ENCODE measurements around the gene DPM2.

Gene DPM2

GRCh38 chr9:127974001-127974768 is 36.5 kb upstream of the DPM2 start:
- no peak for TF ChIP-seq POLR2A (IDR thresholded peaks at IDR 0.05; ENCODE audit: extremely low read depth, insufficient read length)
- no peak for TF ChIP-seq MAX (IDR thresholded peaks at IDR 0.05; ENCODE audit: low read depth, low read length)
- no peak for TF ChIP-seq CTCF (IDR thresholded peaks at IDR 0.05; ENCODE audit: low read depth, low read length)
- no peak for TF ChIP-seq MYC (IDR thresholded peaks at IDR 0.05; ENCODE audit: low read depth, low read length)
- no peak for DNase-seq (ENCODE audit: low read depth)
- no peak overlapping the region for H3K4me3 ChIP-seq (ENCODE audit: low read depth, low read length)

- no peak for DNase-seq (ENCODE audit: low read depth)
- H3K4me3 ChIP-seq (ENCODE audit: low read depth, low read length) = no peak overlapping the region
- no peak for TF ChIP-seq POLR2A (IDR thresholded peaks at IDR 0.05; ENCODE audit: extremely low read depth, insufficient read length)
- no peak for TF ChIP-seq CTCF (IDR thresholded peaks at IDR 0.05; ENCODE audit: low read depth, low read length)
- TF ChIP-seq MAX (IDR thresholded peaks at IDR 0.05; ENCODE audit: low read depth, low read length) = no peak
- TF ChIP-seq MYC (IDR thresholded peaks at IDR 0.05; ENCODE audit: low read depth, low read length) = no peak
These were observed 35.7 kb upstream of the DPM2 start for GRCh38 chr9:127973169-127974000.

- no peak overlapping the region for H3K4me3 ChIP-seq (ENCODE audit: low read depth, low read length)
- DNase-seq (ENCODE audit: low read depth) = no peak
- TF ChIP-seq POLR2A (IDR thresholded peaks at IDR 0.05; ENCODE audit: extremely low read depth, insufficient read length) = no peak
- no peak for TF ChIP-seq MAX (IDR thresholded peaks at IDR 0.05; ENCODE audit: low read depth, low read length)
- no peak for TF ChIP-seq MYC (IDR thresholded peaks at IDR 0.05; ENCODE audit: low read depth, low read length)
- TF ChIP-seq CTCF (IDR thresholded peaks at IDR 0.05; ENCODE audit: low read depth, low read length) = no peak
These were observed 34.7 kb upstream of the DPM2 start for GRCh38 chr9:127972236-127972871.

GRCh38 chr9:127971357-127972235 is 33.9 kb upstream of the DPM2 start:
- DNase-seq (ENCODE audit: low read depth) = peak; percentile 25
- no peak overlapping the region for H3K4me3 ChIP-seq (ENCODE audit: low read depth, low read length)
- TF ChIP-seq POLR2A (IDR thresholded peaks at IDR 0.05; ENCODE audit: extremely low read depth, insufficient read length) (no peak), CTCF (IDR thresholded peaks at IDR 0.05; ENCODE audit: low read depth, low read length) (no peak), MAX (IDR thresholded peaks at IDR 0.05; ENCODE audit: low read depth, low read length) (no peak), MYC (IDR thresholded peaks at IDR 0.05; ENCODE audit: low read depth, low read length) (no peak)

All from NB4 (cell line).